GM23248 (cell line): ENCODE data around the gene EIF4G3.

Source experiments
- EZH2 ChIP-seq: fragments of 200-600 bp; sonication (generic); IDR thresholded peaks from 2 replicates; pipeline ENCODE4 v1.6.1; 2018; ENCODE audit warnings: antibody characterized with exemption, mild to moderate bottlenecking; ENCODE audit not compliant: insufficient read depth, poor library complexity, severe bottlenecking
- EZH2phosphoT487 ChIP-seq: fragments of 200-600 bp; sonication (generic); IDR thresholded peaks from 2 replicates; pipeline ENCODE4 v1.6.1; 2018; ENCODE audit warnings: antibody characterized with exemption, moderate library complexity, mild to moderate bottlenecking, low read depth; ENCODE audit not compliant: insufficient read depth

- no peak for TF ChIP-seq EZH2
- TF ChIP-seq EZH2phosphoT487: no peak
Measured at GRCh38 chr1:20982316-20982715, 194.4 kb downstream of the EIF4G3 start.
